ENCODE data around the gene SEC14L5. TPM values are rescaled to one million over a fixed set of nuclear protein-coding genes. Genes with fewer than 3 reads are reported as not detected.

The SEC14L5 gene
- total and polyA plus RNA-seq, 10 of the 15 experiments (the other 5 are each of a cell fraction or from before 2014, with no cell fraction given): 0.01 TPM; not detected in 9

- TF ChIP-seq ZNF217 (IDR thresholded peaks at IDR 0.05): no peak
- TF ChIP-seq CREB1 (IDR thresholded peaks at IDR 0.05; ENCODE audit: low read depth): no peak
- no peak for TF ChIP-seq POLR2AphosphoS5 (IDR thresholded peaks at IDR 0.05; ENCODE audit: low read length)
- TF ChIP-seq NFXL1 (IDR thresholded peaks at IDR 0.05; ENCODE audit: borderline replicate concordance): no peak
- no peak for TF ChIP-seq MXI1 (IDR thresholded peaks at IDR 0.05; ENCODE audit: low read depth, low read length)
- TF ChIP-seq, protein P1, sequence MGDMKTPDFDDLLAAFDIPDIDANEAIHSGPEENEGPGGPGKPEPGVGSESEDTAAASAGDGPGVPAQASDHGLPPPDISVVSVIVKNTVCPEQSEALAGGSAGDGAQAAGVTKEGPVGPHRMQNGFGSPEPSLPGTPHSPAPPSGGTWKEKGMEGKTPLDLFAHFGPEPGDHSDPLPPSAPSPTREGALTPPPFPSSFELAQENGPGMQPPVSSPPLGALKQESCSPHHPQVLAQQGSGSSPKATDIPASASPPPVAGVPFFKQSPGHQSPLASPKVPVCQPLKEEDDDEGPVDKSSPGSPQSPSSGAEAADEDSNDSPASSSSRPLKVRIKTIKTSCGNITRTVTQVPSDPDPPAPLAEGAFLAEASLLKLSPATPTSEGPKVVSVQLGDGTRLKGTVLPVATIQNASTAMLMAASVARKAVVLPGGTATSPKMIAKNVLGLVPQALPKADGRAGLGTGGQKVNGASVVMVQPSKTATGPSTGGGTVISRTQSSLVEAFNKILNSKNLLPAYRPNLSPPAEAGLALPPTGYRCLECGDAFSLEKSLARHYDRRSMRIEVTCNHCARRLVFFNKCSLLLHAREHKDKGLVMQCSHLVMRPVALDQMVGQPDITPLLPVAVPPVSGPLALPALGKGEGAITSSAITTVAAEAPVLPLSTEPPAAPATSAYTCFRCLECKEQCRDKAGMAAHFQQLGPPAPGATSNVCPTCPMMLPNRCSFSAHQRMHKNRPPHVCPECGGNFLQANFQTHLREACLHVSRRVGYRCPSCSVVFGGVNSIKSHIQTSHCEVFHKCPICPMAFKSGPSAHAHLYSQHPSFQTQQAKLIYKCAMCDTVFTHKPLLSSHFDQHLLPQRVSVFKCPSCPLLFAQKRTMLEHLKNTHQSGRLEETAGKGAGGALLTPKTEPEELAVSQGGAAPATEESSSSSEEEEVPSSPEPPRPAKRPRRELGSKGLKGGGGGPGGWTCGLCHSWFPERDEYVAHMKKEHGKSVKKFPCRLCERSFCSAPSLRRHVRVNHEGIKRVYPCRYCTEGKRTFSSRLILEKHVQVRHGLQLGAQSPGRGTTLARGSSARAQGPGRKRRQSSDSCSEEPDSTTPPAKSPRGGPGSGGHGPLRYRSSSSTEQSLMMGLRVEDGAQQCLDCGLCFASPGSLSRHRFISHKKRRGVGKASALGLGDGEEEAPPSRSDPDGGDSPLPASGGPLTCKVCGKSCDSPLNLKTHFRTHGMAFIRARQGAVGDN (IDR thresholded peaks at IDR 0.05): no peak
- TF ChIP-seq NFYA (IDR thresholded peaks at IDR 0.05; ENCODE audit: borderline replicate concordance, low read depth, low read length): no peak
- no peak for TF ChIP-seq STAT1 (conservative IDR thresholded peaks at IDR 0.05)
- TF ChIP-seq RBBP5 (conservative IDR thresholded peaks at IDR 0.05): no peak
- no peak for TF ChIP-seq POU2F2 (IDR thresholded peaks at IDR 0.05; ENCODE audit: borderline replicate concordance, low read depth, low read length)
- no peak for TF ChIP-seq HDAC2 (IDR thresholded peaks at IDR 0.05)
- TF ChIP-seq, protein P2, sequence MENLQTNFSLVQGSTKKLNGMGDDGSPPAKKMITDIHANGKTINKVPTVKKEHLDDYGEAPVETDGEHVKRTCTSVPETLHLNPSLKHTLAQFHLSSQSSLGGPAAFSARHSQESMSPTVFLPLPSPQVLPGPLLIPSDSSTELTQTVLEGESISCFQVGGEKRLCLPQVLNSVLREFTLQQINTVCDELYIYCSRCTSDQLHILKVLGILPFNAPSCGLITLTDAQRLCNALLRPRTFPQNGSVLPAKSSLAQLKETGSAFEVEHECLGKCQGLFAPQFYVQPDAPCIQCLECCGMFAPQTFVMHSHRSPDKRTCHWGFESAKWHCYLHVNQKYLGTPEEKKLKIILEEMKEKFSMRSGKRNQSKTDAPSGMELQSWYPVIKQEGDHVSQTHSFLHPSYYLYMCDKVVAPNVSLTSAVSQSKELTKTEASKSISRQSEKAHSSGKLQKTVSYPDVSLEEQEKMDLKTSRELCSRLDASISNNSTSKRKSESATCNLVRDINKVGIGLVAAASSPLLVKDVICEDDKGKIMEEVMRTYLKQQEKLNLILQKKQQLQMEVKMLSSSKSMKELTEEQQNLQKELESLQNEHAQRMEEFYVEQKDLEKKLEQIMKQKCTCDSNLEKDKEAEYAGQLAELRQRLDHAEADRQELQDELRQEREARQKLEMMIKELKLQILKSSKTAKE (IDR thresholded peaks at IDR 0.05; ENCODE audit: low read depth, poor library complexity, severe bottlenecking): no peak
- no peak for TF ChIP-seq SREBF2 (IDR thresholded peaks at IDR 0.05; ENCODE audit: low read length)
These were observed 10.9 kb downstream of the SEC14L5 start (continued) for GRCh38 chr16:4968879-4969483.

All from GM12878 (cell line).